GM23248 (cell line): Measurements from ENCODE around the gene BMP2K. TPM values are rescaled to one million over a fixed set of nuclear protein-coding genes. Genes with fewer than 3 reads are reported as not detected.
A peak's percentile ranks its signal among the peaks of the same experiment; 100 is the strongest.

Experiments
- DNase-seq: peaks from one replicate; pipeline ENCODE4 v3.0.0-alpha.2; 2015
- H2AFZ ChIP-seq: fragments of 200-600 bp; sonication (generic); 2 replicates; pipeline ENCODE4 v1.6.1; 2016; ENCODE audit warnings: antibody characterized with exemption
- H3F3A ChIP-seq: fragments of 200-600 bp; sonication (generic); 2 replicates; pipeline ENCODE4 v1.6.1; 2016; ENCODE audit warnings: mild to moderate bottlenecking, antibody characterized with exemption, mixed run types; ENCODE audit not compliant: insufficient read depth
- H3K27ac ChIP-seq: fragments of 200-600 bp; sonication (generic); 2 replicates; pipeline ENCODE4 v1.5.1; 2016; ENCODE audit warnings: mild to moderate bottlenecking
- H3K27me3 ChIP-seq: fragments of 200-600 bp; sonication (generic); replicated peaks from 2 replicates; pipeline ENCODE4 v1.6.1; 2016; ENCODE audit warnings: mild to moderate bottlenecking; ENCODE audit not compliant: insufficient read depth
- H3K36me3 ChIP-seq: fragments of 200-600 bp; sonication (generic); 2 replicates; pipeline ENCODE4 v1.6.1; 2016; ENCODE audit warnings: low read depth, mild to moderate bottlenecking
- H3K4me1 ChIP-seq: fragments of 200-600 bp; sonication (generic); 2 replicates; pipeline ENCODE4 v1.6.1; 2016; ENCODE audit warnings: mild to moderate bottlenecking; ENCODE audit not compliant: insufficient read depth
- H3K4me2 ChIP-seq: fragments of 200-600 bp; sonication (generic); one replicate; pipeline ENCODE4 v1.6.1; 2016; ENCODE audit warnings: mild to moderate bottlenecking; ENCODE audit not compliant: unreplicated experiment
- H3K4me3 ChIP-seq: fragments of 200-600 bp; sonication (generic); 2 replicates; pipeline ENCODE4 v1.5.1; 2016; ENCODE audit warnings: mild to moderate bottlenecking
- H3K79me2 ChIP-seq: fragments of 200-600 bp; sonication (generic); 2 replicates; pipeline ENCODE4 v1.6.1; 2016; ENCODE audit warnings: mild to moderate bottlenecking; ENCODE audit not compliant: insufficient read depth
- H3K9ac ChIP-seq: fragments of 200-600 bp; sonication (generic); 2 replicates; pipeline ENCODE4 v1.6.1; 2016; ENCODE audit warnings: mild to moderate bottlenecking
- H3K9me2 ChIP-seq: fragments of 200-600 bp; sonication (generic); 2 replicates; pipeline ENCODE4 v1.6.1; 2016; ENCODE audit warnings: mixed run types, mild to moderate bottlenecking, moderate library complexity; ENCODE audit not compliant: insufficient read depth
- H3K9me3 ChIP-seq: fragments of 200-600 bp; sonication (generic); one replicate; pipeline ENCODE4 v1.6.1; 2017; ENCODE audit warnings: low read depth
- H4K20me1 ChIP-seq: fragments of 200-600 bp; sonication (generic); 2 replicates; pipeline ENCODE4 v1.6.0; 2016; ENCODE audit not compliant: insufficient read depth
- EZH2 ChIP-seq: fragments of 200-600 bp; sonication (generic); IDR thresholded peaks from 2 replicates; pipeline ENCODE4 v1.6.1; 2018; ENCODE audit warnings: antibody characterized with exemption, mild to moderate bottlenecking; ENCODE audit not compliant: insufficient read depth, poor library complexity, severe bottlenecking
- EZH2phosphoT487 ChIP-seq: fragments of 200-600 bp; sonication (generic); IDR thresholded peaks from 2 replicates; pipeline ENCODE4 v1.6.1; 2018; ENCODE audit warnings: antibody characterized with exemption, moderate library complexity, mild to moderate bottlenecking, low read depth; ENCODE audit not compliant: insufficient read depth
- WGBS, 2 experiments: methylation state at CpG; one replicate each; pipeline ENCODE4 v1.1.6; 2015 to 2017; ENCODE audit warnings: low lambda C conversion rate in 2 of 2, low coverage in 1 of 2; ENCODE audit errors: missing lambda C conversion rate in 2 of 2; 5-methylcytosine and 5-hydroxymethylcytosine counted together
- in situ Hi-C: fragments of 300-500 bp; cut with MboI; formaldehyde crosslinking; loops from 2 replicates; pipeline ENCODE4 v1.15.0; 2020
- polyA plus RNA-seq: library from polyadenylated mRNA; unstranded; fragments of >200 nt; fragmentation: Nextera tagmentation; extraction: Ambion mirVana; gene quantifications from 2 replicates; pipeline ENCODE4 v1.2.1, GENCODE V29; 2016
- total RNA-seq: library from RNA; depleted of rRNA; stranded (reverse); fragments of >200 nt; shearing (Covaris generic); gene quantifications from 2 replicates; pipeline ENCODE4 v1.2.3, GENCODE V29; 2014

The BMP2K gene
- total and polyA plus RNA-seq, 2 experiments from 2014 or later, result 11.0 to 53.0 TPM

- DNase-seq, result peak; percentile 50
- no peaks in the 10 kb centered on the region for H3K9me3 ChIP-seq
- peak overlapping the region; percentile 96 for H3K4me2 ChIP-seq
- TF ChIP-seq EZH2phosphoT487 (no peak), EZH2 (no peak)
- no peaks in the 10 kb centered on the region for H3K9me2 ChIP-seq
- in situ Hi-C loops, result loop anchor here (25.0 kb wide), 2 partner anchors 1274 to 1374 kb away; no protein-coding TSS in a partner anchor
- no peaks in the 10 kb centered on the region for H3K36me3 ChIP-seq
- H4K20me1 ChIP-seq, result no peaks in the 10 kb centered on the region
- 0 to 3% methylated on average over 7 of the region's 7 CpGs for WGBS, 2 experiments
- H3F3A ChIP-seq, result no peaks in the 10 kb centered on the region
- H3K27me3 ChIP-seq, result no peaks in the 10 kb centered on the region
- peak overlapping the region; percentile 94 for H3K9ac ChIP-seq
- H3K4me3 ChIP-seq, result peak overlapping the region; percentile 94
- peak overlapping the region; percentile 100 for H2AFZ ChIP-seq
- peaks cover 17% of the 10 kb centered on the region for H3K4me1 ChIP-seq
- peak overlapping the region; percentile 65 for H3K27ac ChIP-seq
- H3K79me2 ChIP-seq, result peaks cover 5% of the 10 kb centered on the region; the same call in 1 of the 2 replicates
Measured at GRCh38 chr4:78938474-78938867, 162.3 kb downstream of the BMP2K start.

GRCh38 chr4:78938868-78939666 is 162.9 kb downstream of the BMP2K start, which contains the start of gene PAQR3:
PAQR3 (minus strand) TSS chr4:78939438; CDS start chr4:78939224, 214 bp downstream.
- Histone ChIP-seq H3K4me2 (peak within 1 kb of the TSS; percentile 96), H2AFZ (peak within 1 kb of the TSS; percentile 100), H3F3A (no peaks in the 10 kb centered on the region), H3K27me3 (0 out of 2 replicates have a peak, but pooled peaks cover 5% of the 10 kb centered on the region), H3K79me2 (peaks cover 5% of the 10 kb centered on the region; the same call in 1 of the 2 replicates), H4K20me1 (no peaks in the 10 kb centered on the region), H3K4me1 (peaks cover 17% of the 10 kb centered on the region), H3K27ac (peak within 1 kb of the TSS; percentile 65), H3K4me3 (peak within 1 kb of the TSS; percentile 94), H3K9me3 (no peaks in the 10 kb centered on the region), H3K9me2 (no peaks in the 10 kb centered on the region), H3K36me3 (no peaks in the 10 kb centered on the region), H3K9ac (peak within 1 kb of the TSS; percentile 94)
- in situ Hi-C loops, result loop anchor here (25.0 kb wide), 2 partner anchors 1273 to 1373 kb away; no protein-coding TSS in a partner anchor
- WGBS, 2 experiments, result 1 to 2% methylated on average over 58 to 59 of the region's 77 CpGs
- peak; percentile 94 for DNase-seq
- TF ChIP-seq EZH2phosphoT487 (no peak), EZH2 (no peak)

GRCh38 chr4:78939667-78940008 is 163.5 kb downstream of the BMP2K start:
- TF ChIP-seq EZH2, result no peak
- TF ChIP-seq EZH2phosphoT487, result no peak
- peaks cover 17% of the 10 kb centered on the region for H3K4me1 ChIP-seq
- H3K9me2 ChIP-seq, result no peaks in the 10 kb centered on the region
- DNase-seq, result no peak
- H3K4me3 ChIP-seq, result peak overlapping the region; percentile 94
- peaks cover 5% of the 10 kb centered on the region; the same call in 1 of the 2 replicates for H3K79me2 ChIP-seq
- H3F3A ChIP-seq, result no peaks in the 10 kb centered on the region
- 0 out of 2 replicates have a peak, but pooled peaks cover 7% of the 10 kb centered on the region for H3K27me3 ChIP-seq
- no peaks in the 10 kb centered on the region for H3K36me3 ChIP-seq
- WGBS, 2 experiments, result 1 to 4% methylated on average over 9 of the region's 9 CpGs
- peak overlapping the region; percentile 65 for H3K27ac ChIP-seq
- H2AFZ ChIP-seq, result peak overlapping the region; percentile 100
- H3K9me3 ChIP-seq, result no peaks in the 10 kb centered on the region
- in situ Hi-C loops, result loop anchor here (25.0 kb wide), 2 partner anchors 1273 to 1373 kb away; no protein-coding TSS in a partner anchor
- peak overlapping the region; percentile 94 for H3K9ac ChIP-seq
- peak overlapping the region; percentile 96 for H3K4me2 ChIP-seq
- no peaks in the 10 kb centered on the region for H4K20me1 ChIP-seq

- H3K36me3 ChIP-seq, result no peaks in the 10 kb centered on the region
- no peak for TF ChIP-seq EZH2
- no peak for TF ChIP-seq EZH2phosphoT487
- no peak overlapping the region for H3K4me3 ChIP-seq
- H3K27ac ChIP-seq, result no peak overlapping the region
- H3K4me1 ChIP-seq, result peaks cover 17% of the 10 kb centered on the region
- H4K20me1 ChIP-seq, result no peaks in the 10 kb centered on the region
- H3K4me2 ChIP-seq, result no peak overlapping the region
- no peak overlapping the region for H3K9ac ChIP-seq
- H2AFZ ChIP-seq, result no peak overlapping the region
- no peaks in the 10 kb centered on the region for H3K9me2 ChIP-seq
- no peaks in the 10 kb centered on the region for H3F3A ChIP-seq
- WGBS, 2 experiments, result 91 to 99% methylated on average over 5 of the region's 5 CpGs
- H3K79me2 ChIP-seq, result peaks cover 5% of the 10 kb centered on the region; the same call in 1 of the 2 replicates
- DNase-seq, result no peak
- no peaks in the 10 kb centered on the region for H3K9me3 ChIP-seq
- H3K27me3 ChIP-seq, result 0 out of 2 replicates have a peak, but pooled peaks cover 7% of the 10 kb centered on the region
- in situ Hi-C loops, result loop anchor here (25.0 kb wide), 2 partner anchors 1272 to 1372 kb away; no protein-coding TSS in a partner anchor
Measured at GRCh38 chr4:78940752-78941151, 164.6 kb downstream of the BMP2K start.
